Adrenal gland (tissue), 12 donors: Measurements from ENCODE around the gene GAGE1. TPM values are rescaled to one million over a fixed set of nuclear protein-coding genes. Genes with fewer than 3 reads are reported as not detected.

Experiments
- DNase-seq, 7 donors: peaks; one replicate each; pipeline ENCODE4 v3.0.0-alpha.2; 2019 to 2020
- H3K27ac ChIP-seq, 5 donors: fragments of 200-600 bp; sonication (generic) in 4 of 5; 1 replicate in 3 of 5; 2 replicates in 2 of 5; pipeline versions ENCODE4 v1.5.1 to v1.8.0; 2016 to 2020; ENCODE audit warnings: mild to moderate bottlenecking in 1 of 5
- H3K27me3 ChIP-seq: fragments of 200-600 bp; 2 replicates; pipeline ENCODE4 v1.8.0; 2021
- H3K36me3 ChIP-seq, 2 donors: fragments of 200-600 bp; replicated peaks in 1 of 2; 1 replicate in 1 of 2; 2 replicates in 1 of 2; pipeline versions ENCODE4 v1.5.1 to v1.8.0; 2018 to 2022
- H3K4me1 ChIP-seq, 2 donors: fragments of 200-600 bp; replicated peaks in 1 of 2; 1 replicate in 1 of 2; 2 replicates in 1 of 2; pipeline versions ENCODE4 v1.5.1 to v1.8.0; 2018 to 2021
- H3K4me3 ChIP-seq, 4 donors: fragments of 200-600 bp; sonication (generic) in 3 of 4; one replicate each; pipeline ENCODE4 v1.5.1; 2016 to 2018
- H3K9me3 ChIP-seq, 3 donors: fragments of 200-600 bp; sonication (generic) in 1 of 3; replicated peaks in 1 of 3; 1 replicate in 2 of 3; 2 replicates in 1 of 3; pipeline versions ENCODE4 v1.5.1 to v1.8.0; 2016 to 2021
- CTCF ChIP-seq, 6 experiments: fragments of 450-650 bp in 4 of 6; fragments of 200-600 bp in 2 of 6; sonication (generic) in 1 of 6; IDR thresholded peaks; 1 replicate in 5 of 6; 2 replicates in 1 of 6; pipeline versions ENCODE4 v1.5.1 to v1.8.0; 2016 to 2021; ENCODE audit warnings: antibody characterized with exemption in 6 of 6, mild to moderate bottlenecking in 2 of 6, moderate library complexity in 1 of 6
- POLR2A ChIP-seq, 2 donors: fragments of 450-650 bp; IDR thresholded peaks; one replicate each; pipeline ENCODE4 v1.6.1; 2017; ENCODE audit warnings: antibody characterized with exemption in 2 of 2, mild to moderate bottlenecking in 2 of 2, moderate library complexity in 1 of 2
- WGBS, 4 donors: extraction: QIAGEN DNeasy Blood & Tissue Kit in 2 of 4; methylation state at CpG; one replicate each; pipeline versions ENCODE4 v1.1.5 to v1.1.7; 2013 to 2017; 5-methylcytosine and 5-hydroxymethylcytosine counted together
- intact Hi-C, 2 donors: fragments of 100-400 bp; cut with DNase I; formaldehyde crosslinking; loops; one replicate each; pipeline versions ENCODE4 v1.14.1 to v1.15.0; 2022 to 2023
- polyA plus RNA-seq, 3 donors: library from polyadenylated mRNA; stranded (reverse); fragments of 200-250 nt in 2 of 3; fragments of 350-450 nt in 1 of 3; fragmentation: Illumina TruSeq in 1 of 3; extraction: RNeasy Lipid Tissue Mini Kit (QIAGEN cat#74804) in 1 of 3; gene quantifications; one replicate each; pipeline ENCODE4 v1.2.3, GENCODE V29; 2013 to 2014
- total RNA-seq, 9 donors: library from RNA; depleted of rRNA in 4 of 9; stranded (reverse); fragments of >200 nt in 4 of 9; fragments of 120-200 nt in 1 of 9; fragmentation: NEBNext Ultra II Directional in 1 of 9; extraction: Animal tissue kit (Norgen Biotek cat#: 25700) in 1 of 9; gene quantifications; one replicate each; pipeline versions ENCODE4 v1.1.0 to v1.2.4, GENCODE V29; 2013 to 2023
- donor health status: healthy with polysubstance abuse.
- donor health status: Bipolar disorder and iron deficiency.
- donor health status: DM: yes; HTN: yes; CAD: no.
- donor health status: DM: no; HTN: no; CAD: no.
- donor health status: DM: no; HTN: no; CAD: no.
- donor health status: DM: yes; HTN: yes; CAD: no.

Gene GAGE1
- total and polyA plus RNA-seq, 12 donors, result not detected

- H3K36me3 ChIP-seq, result no peaks in the 10 kb centered on the region
- TF ChIP-seq CTCF (IDR thresholded peaks at IDR 0.05) (no peak), POLR2A (IDR thresholded peaks at IDR 0.05) (no peak)
- H3K27me3 ChIP-seq, result peaks cover 3% of the 10 kb centered on the region
- no peak for DNase-seq
- H3K27ac ChIP-seq, result no peak overlapping the region
- H3K4me1 ChIP-seq, result no peaks in the 10 kb centered on the region
- no peaks in the 10 kb centered on the region for H3K9me3 ChIP-seq
- intact Hi-C loops, result no loop called here
- H3K4me3 ChIP-seq, result no peak overlapping the region
- WGBS, 4 donors, result 67 to 76% (median 76%) methylated on average over 3 of the region's 3 CpGs
Observed at GRCh38 chrX:49656533-49656932, 57.7 kb downstream of the GAGE1 start.

Other genes with a start within 250 kb of the GAGE1 start
- gene GAGE12C, start 66.8 kb upstream of the GAGE1 start, total RNA-seq, result not detected
- not detected for gene GAGE12C, start 66.8 kb upstream of the GAGE1 start, polyA plus RNA-seq
- not detected for gene GAGE12D, start 57.3 kb upstream of the GAGE1 start, total RNA-seq
- gene GAGE12D, start 57.3 kb upstream of the GAGE1 start, polyA plus RNA-seq, result not detected
- gene GAGE12E, start 47.7 kb upstream of the GAGE1 start, total RNA-seq, result not detected
- not detected for gene GAGE12E, start 47.7 kb upstream of the GAGE1 start, polyA plus RNA-seq
- gene GAGE12F, start 38.2 kb upstream of the GAGE1 start, total RNA-seq, result 1 to 10 TPM in 1 of 9 donors, under 1 TPM in 1, not detected in 7; 0.57 to 1.1 TPM
- gene GAGE12F, start 38.2 kb upstream of the GAGE1 start, polyA plus RNA-seq, result not detected
- gene GAGE12G, start 28.6 kb upstream of the GAGE1 start, total RNA-seq, result under 1 TPM in 1 of 9 donors, not detected in 8; 0.57 TPM
- gene GAGE12G, start 28.6 kb upstream of the GAGE1 start, polyA plus RNA-seq, result not detected
- gene GAGE12H, start 19.1 kb upstream of the GAGE1 start, total RNA-seq, result not detected
- not detected for gene GAGE12H, start 19.1 kb upstream of the GAGE1 start, polyA plus RNA-seq
- under 1 TPM in 2 of 9 donors, not detected in 7; 0.57 to 0.69 TPM for gene GAGE2A, start 9.5 kb upstream of the GAGE1 start, total RNA-seq
- not detected for gene GAGE2A, start 9.5 kb upstream of the GAGE1 start, polyA plus RNA-seq
- not detected for gene PAGE1, start 97.0 kb downstream of the GAGE1 start, total RNA-seq
- not detected for gene PAGE1, start 97.0 kb downstream of the GAGE1 start, polyA plus RNA-seq
- 1 to 10 TPM in 2 of 9 donors, under 1 TPM in 1, not detected in 6; 0.83 to 3.9 (median 1.3) TPM for gene PAGE4, start 230.3 kb downstream of the GAGE1 start, total RNA-seq
- 1 to 10 TPM; 2.6 to 9.7 (median 5.4) TPM for gene PAGE4, start 230.3 kb downstream of the GAGE1 start, polyA plus RNA-seq